MCF 10A (cell line): ENCODE results near the gene DIP2B. TPM values are rescaled to one million over a fixed set of nuclear protein-coding genes. Genes with fewer than 3 reads are reported as not detected.
A peak's percentile ranks its signal among the peaks of the same experiment; 100 is the strongest.

ENCODE experiments used
- BruUV-seq: library from RNA; stranded (reverse); fragments of 400-500 nt; replicated peaks from 2 replicates; lab custom pipeline; 2021; lab: Mats Ljungman, UMichigan
- CTCF ChIA-PET: fragments of 300-600 bp; sonication (Branson Sonifier 250); formaldehyde crosslinking; extraction: SDS; loops from one replicate; lab custom pipeline; 2021; ENCODE audit warnings: antibody characterized with exemption, inconsistent platforms; lab: Yijun Ruan, JAX
- POLR2A ChIA-PET: fragments of 300-600, 350-650 bp; sonication (Branson Sonifier 250); formaldehyde crosslinking; extraction: SDS; loops from one replicate; lab custom pipeline; 2020; ENCODE audit warnings: antibody characterized with exemption, inconsistent platforms; lab: Yijun Ruan, JAX
- DNase-seq: peaks from one replicate; pipeline ENCODE4 v3.0.0-alpha.2; 2018; ENCODE audit not compliant: unreplicated experiment
- H3K27ac Mint-ChIP-seq: one replicate; pipeline ENCODE4 v1.8.0; 2022; ENCODE audit warnings: mild to moderate bottlenecking, low read depth, mixed read lengths; ENCODE audit not compliant: unreplicated experiment
- H3K27me3 Mint-ChIP-seq: one replicate; pipeline ENCODE4 v1.8.0; 2022; ENCODE audit warnings: mixed read lengths; ENCODE audit not compliant: insufficient read depth, unreplicated experiment
- H3K36me3 Mint-ChIP-seq: one replicate; pipeline ENCODE4 v1.8.0; 2022; ENCODE audit warnings: mild to moderate bottlenecking, moderate library complexity, mixed read lengths; ENCODE audit not compliant: insufficient read depth, unreplicated experiment
- H3K4me1 Mint-ChIP-seq: one replicate; pipeline ENCODE4 v1.8.0; 2022; ENCODE audit warnings: mixed read lengths; ENCODE audit not compliant: insufficient read depth, unreplicated experiment
- H3K4me3 Mint-ChIP-seq: one replicate; pipeline ENCODE4 v1.8.0; 2022; ENCODE audit warnings: mild to moderate bottlenecking, moderate library complexity, mixed read lengths; ENCODE audit not compliant: unreplicated experiment
- H3K9me3 Mint-ChIP-seq: one replicate; pipeline ENCODE4 v1.8.0; 2022; ENCODE audit warnings: mixed read lengths; ENCODE audit not compliant: unreplicated experiment
- CTCF ChIP-seq: fragments of 200-600 bp; IDR thresholded peaks from one replicate; pipeline ENCODE4 v1.8.0; 2022; ENCODE audit warnings: antibody characterized with exemption, mild to moderate bottlenecking; ENCODE audit not compliant: unreplicated experiment
- intact Hi-C: fragments of 100-400 bp; cut with micrococcal nuclease; formaldehyde crosslinking; loops from 2 replicates; pipeline ENCODE4 v1.14.1; 2022
- total RNA-seq: library from RNA; stranded (reverse); gene quantifications from 2 replicates; pipeline ENCODE4 v1.2.3, GENCODE V29; 2022

DIP2B gene
- total RNA-seq, 1 experiment from 2014 or later, result 18.8 TPM

DNA sequence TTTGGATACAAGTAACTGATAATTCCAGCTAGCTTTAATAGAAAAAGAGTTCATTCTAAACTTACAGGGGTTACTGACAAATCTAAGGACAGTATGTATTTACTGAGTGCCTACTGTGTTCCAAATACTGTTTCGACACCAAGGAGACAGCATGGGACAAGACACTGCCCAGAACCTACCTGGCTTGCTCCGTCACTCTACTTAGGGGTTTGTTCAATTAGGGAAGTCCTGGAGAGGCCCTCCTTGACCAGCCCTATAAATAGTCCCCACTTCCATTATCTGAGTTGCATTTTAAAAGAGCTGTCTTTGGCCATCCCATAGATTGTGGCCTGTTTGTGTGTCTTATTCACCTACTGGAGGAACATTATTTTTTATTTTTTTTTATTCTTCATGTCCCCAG lies 129.6 kb downstream of the DIP2B start:
- no peak overlapping the region for H3K27ac Mint-ChIP-seq
- intact Hi-C loops, result loop anchor here (10.0 kb wide), 1 partner anchor 560 kb away; no protein-coding TSS in a partner anchor
- peaks cover 13% of the 10 kb centered on the region for H3K9me3 Mint-ChIP-seq
- no peak for TF ChIP-seq CTCF
- H3K36me3 Mint-ChIP-seq, result peaks cover 19% of the 10 kb centered on the region
- H3K4me3 Mint-ChIP-seq, result no peak overlapping the region
- POLR2A ChIA-PET, result interaction anchor here (3.7 kb wide), 1 partner anchor 129 kb away, joined by 25 read pairs; the partner anchor contains the start of gene DIP2B
- H3K27me3 Mint-ChIP-seq, result no peaks in the 10 kb centered on the region
- H3K4me1 Mint-ChIP-seq, result peaks cover under 1% of the 10 kb centered on the region
- BruUV-seq, result no TSS peak
- CTCF ChIA-PET, result interaction anchor here (0.6 to 1.7 kb wide), 4 partner anchors 36 to 304 kb away, joined by 3 to 7 read pairs (median 4); partner anchors contain the start of gene DIP2B
- no peak for DNase-seq

- CTCF ChIA-PET, result interaction anchor here (0.7 kb wide), 1 partner anchor 38 kb away, joined by 3 read pairs; no protein-coding TSS in a partner anchor
- Mint-ChIP-seq H3K4me1 (peaks cover 5% of the 10 kb centered on the region), H3K36me3 (peaks cover 13% of the 10 kb centered on the region), H3K4me3 (no peak overlapping the region), H3K27me3 (no peaks in the 10 kb centered on the region), H3K9me3 (peaks cover 8% of the 10 kb centered on the region), H3K27ac (peak overlapping the region; percentile 37)
- POLR2A ChIA-PET, result interaction anchor here (0.6 to 3.7 kb wide), 2 partner anchors 94 to 130 kb away, joined by 3 to 25 read pairs; partner anchors contain the start of gene DIP2B
- no peak for TF ChIP-seq CTCF
- no peak for DNase-seq
- no TSS peak for BruUV-seq
- intact Hi-C loops, result loop anchor here (10.0 kb wide), 1 partner anchor 561 kb away; no protein-coding TSS in a partner anchor
Observed at GRCh38 chr12:50635364-50635763, 130.6 kb downstream of the DIP2B start.

DNA sequence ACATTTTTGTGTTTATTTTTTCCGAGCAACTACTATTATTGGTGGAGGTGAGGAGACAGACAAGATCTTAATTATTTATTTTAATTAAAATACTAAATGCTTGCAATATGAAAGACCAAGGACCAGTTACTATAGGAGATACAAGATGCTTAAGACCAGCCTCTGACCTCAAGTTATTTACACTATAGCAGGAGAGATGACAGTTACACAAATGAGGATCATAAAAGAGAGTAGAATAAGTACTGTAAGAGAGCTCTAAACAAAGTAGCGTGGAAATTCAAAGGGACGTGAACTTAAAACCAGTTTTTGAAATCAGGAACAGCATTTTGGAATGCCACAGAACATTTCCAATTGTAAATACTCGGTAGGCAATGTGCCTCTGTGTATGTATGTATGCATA lies 131.1 kb downstream of the DIP2B start:
- no peak for DNase-seq
- BruUV-seq, result no TSS peak
- Mint-ChIP-seq H3K27ac (no peak overlapping the region), H3K27me3 (no peaks in the 10 kb centered on the region), H3K4me1 (peaks cover 5% of the 10 kb centered on the region), H3K9me3 (peaks cover 4% of the 10 kb centered on the region), H3K4me3 (no peak overlapping the region), H3K36me3 (peaks cover 12% of the 10 kb centered on the region)
- intact Hi-C loops, result loop anchor here (10.0 kb wide), 1 partner anchor 561 kb away; no protein-coding TSS in a partner anchor
- POLR2A ChIA-PET, result interaction anchor here (0.6 to 3.7 kb wide), 5 partner anchors 95 to 168 kb away, joined by 3 to 25 read pairs (median 3); partner anchors contain the start of gene DIP2B
- no peak for TF ChIP-seq CTCF
- CTCF ChIA-PET, result interaction anchor here (0.9 to 1.4 kb wide), 2 partner anchors 8 to 149 kb away, joined by 3 to 4 read pairs; no protein-coding TSS in a partner anchor

DNA sequence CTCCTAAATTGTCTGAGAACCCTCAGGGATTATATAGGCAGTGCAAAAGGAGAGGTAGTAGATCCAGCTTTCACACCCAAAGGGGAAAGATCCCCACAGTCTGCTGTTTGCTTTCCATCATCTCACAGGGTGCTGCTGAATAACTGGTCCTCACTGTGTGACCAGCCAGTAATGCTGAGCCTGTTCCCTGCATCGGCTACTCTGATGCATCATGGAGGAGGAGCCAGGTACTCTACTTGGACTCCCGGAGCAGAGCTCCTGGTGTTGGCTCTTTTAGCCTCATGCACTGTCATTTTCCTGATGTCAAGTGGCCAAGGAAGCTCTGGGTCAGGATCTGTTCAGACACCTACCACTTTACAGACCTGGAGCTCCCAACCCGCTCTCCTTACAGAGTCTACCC lies 131.7 kb downstream of the DIP2B start:
- Mint-ChIP-seq H3K27me3 (no peaks in the 10 kb centered on the region), H3K9me3 (no peaks in the 10 kb centered on the region), H3K27ac (no peak overlapping the region), H3K4me1 (peaks cover 5% of the 10 kb centered on the region), H3K36me3 (peaks cover 7% of the 10 kb centered on the region), H3K4me3 (no peak overlapping the region)
- DNase-seq, result no peak
- POLR2A ChIA-PET, result interaction anchor here (0.6 to 3.7 kb wide), 5 partner anchors 8 to 169 kb away, joined by 3 to 25 read pairs (median 3); partner anchors contain the start of gene DIP2B
- CTCF ChIA-PET, result interaction anchor here (0.8 to 1.4 kb wide), 6 partner anchors 8 to 150 kb away, joined by 3 to 5 read pairs (median 4); no protein-coding TSS in a partner anchor
- BruUV-seq, result no TSS peak
- intact Hi-C loops, result loop anchor here (10.0 kb wide), 1 partner anchor 562 kb away; no protein-coding TSS in a partner anchor
- no peak for TF ChIP-seq CTCF
